ENCODE results near the gene GFRA4. TPM values are rescaled to one million over a fixed set of nuclear protein-coding genes. Genes with fewer than 3 reads are reported as not detected.

GFRA4 gene
- total RNA-seq, 1 experiment from 2014 or later = not detected

GRCh38 chr20:3685341-3685740, 22.1 kb upstream of the GFRA4 start:
- CTCF ChIA-PET = interaction anchor here (0.6 kb wide), 1 partner anchor 509 kb away, joined by 3 read pairs; no protein-coding TSS in a partner anchor
- Histone ChIP-seq H3K9me3 (ENCODE audit: insufficient read depth, low read depth) (no peaks in the 10 kb centered on the region), H2AFZ (no peak overlapping the region), H3F3A (ENCODE audit: insufficient read depth, low read depth) (no peaks in the 10 kb centered on the region), H3K4me2 (no peak overlapping the region), H3K36me3 (ENCODE audit: low read depth) (no peaks in the 10 kb centered on the region), H3K9me2 (ENCODE audit: insufficient read depth) (no peaks in the 10 kb centered on the region), H3K4me1 (replicated peaks; ENCODE audit: insufficient read depth) (no peaks in the 10 kb centered on the region), H3K4me3 (no peak overlapping the region), H3K79me2 (ENCODE audit: low read depth) (no peaks in the 10 kb centered on the region), H4K20me1 (ENCODE audit: insufficient read depth) (no peaks in the 10 kb centered on the region), H3K27me3 (ENCODE audit: insufficient read depth, low read depth) (peaks cover 14% of the 10 kb centered on the region; the same call in 1 of the 2 replicates), H3K27ac (no peak overlapping the region)
- BruUV-seq (replicated peaks) = no TSS peak
- POLR2A ChIA-PET (ENCODE audit: unreplicated experiment) = no interaction called here
- DNase-seq = no peak
- no peak for TF ChIP-seq EZH2 (IDR thresholded peaks at IDR 0.05; ENCODE audit: low read depth)
- TF ChIP-seq, protein P1, sequence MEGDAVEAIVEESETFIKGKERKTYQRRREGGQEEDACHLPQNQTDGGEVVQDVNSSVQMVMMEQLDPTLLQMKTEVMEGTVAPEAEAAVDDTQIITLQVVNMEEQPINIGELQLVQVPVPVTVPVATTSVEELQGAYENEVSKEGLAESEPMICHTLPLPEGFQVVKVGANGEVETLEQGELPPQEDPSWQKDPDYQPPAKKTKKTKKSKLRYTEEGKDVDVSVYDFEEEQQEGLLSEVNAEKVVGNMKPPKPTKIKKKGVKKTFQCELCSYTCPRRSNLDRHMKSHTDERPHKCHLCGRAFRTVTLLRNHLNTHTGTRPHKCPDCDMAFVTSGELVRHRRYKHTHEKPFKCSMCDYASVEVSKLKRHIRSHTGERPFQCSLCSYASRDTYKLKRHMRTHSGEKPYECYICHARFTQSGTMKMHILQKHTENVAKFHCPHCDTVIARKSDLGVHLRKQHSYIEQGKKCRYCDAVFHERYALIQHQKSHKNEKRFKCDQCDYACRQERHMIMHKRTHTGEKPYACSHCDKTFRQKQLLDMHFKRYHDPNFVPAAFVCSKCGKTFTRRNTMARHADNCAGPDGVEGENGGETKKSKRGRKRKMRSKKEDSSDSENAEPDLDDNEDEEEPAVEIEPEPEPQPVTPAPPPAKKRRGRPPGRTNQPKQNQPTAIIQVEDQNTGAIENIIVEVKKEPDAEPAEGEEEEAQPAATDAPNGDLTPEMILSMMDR (conservative IDR thresholded peaks at IDR 0.05) = no peak
- intact Hi-C loops (cut with micrococcal nuclease; ENCODE audit: unreplicated experiment) = no loop called here

DNA sequence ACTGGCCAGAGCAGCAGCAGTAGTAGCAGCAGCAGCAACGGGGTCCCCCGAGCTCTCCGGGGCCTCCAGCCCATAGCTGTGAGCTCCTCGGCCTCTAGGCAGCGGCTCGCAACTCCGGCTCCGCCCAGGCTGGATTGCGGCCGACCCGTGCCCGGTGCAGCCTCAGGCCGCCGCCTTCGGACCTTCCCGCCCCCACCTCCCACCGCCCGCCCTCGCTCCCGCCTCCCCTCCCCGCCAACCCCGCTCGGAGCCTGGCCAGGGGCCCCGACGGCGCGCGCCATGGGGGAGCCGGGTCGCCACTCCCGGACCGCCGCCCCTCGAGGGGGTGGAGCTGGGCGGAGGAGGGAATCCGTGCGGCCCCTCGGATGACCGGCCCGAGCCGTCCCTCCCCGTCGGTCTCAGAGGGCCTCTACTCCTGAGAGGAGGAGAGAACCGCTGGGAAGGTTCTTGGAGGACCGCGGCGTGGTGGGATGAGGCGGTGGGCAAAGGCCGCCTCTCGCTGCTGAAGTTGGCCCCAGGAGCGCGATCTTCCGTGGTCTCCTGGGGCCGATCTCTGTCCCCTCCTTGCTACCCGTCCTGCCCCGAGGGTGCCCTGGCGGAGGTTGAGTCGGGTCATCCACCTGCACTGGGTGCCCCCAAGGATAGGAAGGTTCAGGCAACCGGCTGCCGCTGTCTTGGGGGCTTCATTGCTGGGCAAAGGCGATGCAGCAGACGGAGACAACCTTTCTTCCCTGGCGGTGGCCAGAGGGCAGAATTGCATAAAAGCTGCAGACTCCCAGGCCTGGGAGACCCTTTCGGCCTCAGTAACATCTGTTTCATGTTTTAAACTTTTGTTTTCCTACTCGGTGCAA, 19.0 kb upstream of the GFRA4 start, which contains the start of gene ADAM33:
TSS of gene ADAM33 (minus strand) at position 80 of the 851 bp plus-strand sequence. CDS start at position 74, 6 bp downstream.
- no peak for DNase-seq
- intact Hi-C loops (cut with micrococcal nuclease; ENCODE audit: unreplicated experiment) = no loop called here
- no peaks in the 10 kb centered on the region for H4K20me1 ChIP-seq (ENCODE audit: insufficient read depth)
- H3K4me2 ChIP-seq = no peak within 1 kb of the TSS
- no peak within 1 kb of the TSS for H2AFZ ChIP-seq
- H3K4me1 ChIP-seq (replicated peaks; ENCODE audit: insufficient read depth) = no peaks in the 10 kb centered on the region
- no peaks in the 10 kb centered on the region for H3K36me3 ChIP-seq (ENCODE audit: low read depth)
- no peaks in the 10 kb centered on the region for H3K79me2 ChIP-seq (ENCODE audit: low read depth)
- peaks cover 19% of the 10 kb centered on the region; the same call in 1 of the 2 replicates for H3K27me3 ChIP-seq (ENCODE audit: insufficient read depth, low read depth)
- H3F3A ChIP-seq (ENCODE audit: insufficient read depth, low read depth) = no peaks in the 10 kb centered on the region
- BruUV-seq (replicated peaks) = no TSS peak
- POLR2A ChIA-PET (ENCODE audit: unreplicated experiment) = no interaction called here
- no peaks in the 10 kb centered on the region for H3K9me2 ChIP-seq (ENCODE audit: insufficient read depth)
- no peak for TF ChIP-seq EZH2 (IDR thresholded peaks at IDR 0.05; ENCODE audit: low read depth)
- TF ChIP-seq, protein P1 (conservative IDR thresholded peaks at IDR 0.05) = no peak
- H3K27ac ChIP-seq = no peak within 1 kb of the TSS
- CTCF ChIA-PET = interaction anchor here (0.6 to 0.7 kb wide), 2 partner anchors 29 to 163 kb away, joined by 4 to 18 read pairs; no protein-coding TSS in a partner anchor
- no peak within 1 kb of the TSS for H3K4me3 ChIP-seq
- H3K9me3 ChIP-seq (ENCODE audit: insufficient read depth, low read depth) = no peaks in the 10 kb centered on the region

DNA sequence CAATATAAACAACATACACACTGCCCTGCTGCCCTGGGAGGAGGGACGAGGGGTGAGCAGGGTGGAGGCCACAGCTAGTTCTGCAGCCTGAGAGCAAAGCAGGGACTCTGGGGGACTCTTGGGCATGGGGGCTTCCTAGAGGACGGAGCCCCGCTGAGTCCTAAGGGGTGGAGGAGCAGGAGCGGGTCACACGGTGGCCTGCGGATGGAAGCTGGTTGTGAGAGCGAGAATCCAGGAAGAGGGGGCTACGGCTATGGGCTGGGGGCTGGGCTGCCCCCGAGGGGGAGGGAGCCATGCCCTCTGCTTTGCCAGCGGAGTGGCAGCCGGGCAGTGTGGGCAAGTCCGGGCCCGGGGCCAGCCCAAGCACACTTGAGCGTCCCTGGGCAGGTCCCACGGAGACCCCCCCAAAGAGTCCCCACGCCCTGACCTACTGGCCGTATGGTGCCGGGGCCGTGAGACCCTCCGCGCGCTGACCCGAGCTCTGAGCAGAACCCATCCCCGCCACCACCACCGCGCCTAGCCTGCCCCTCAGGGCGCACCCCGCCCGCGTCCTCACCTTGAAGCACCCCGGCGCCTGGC, 18.2 kb upstream of the GFRA4 start:
- no TSS peak for BruUV-seq (replicated peaks)
- intact Hi-C loops (cut with micrococcal nuclease; ENCODE audit: unreplicated experiment) = no loop called here
- DNase-seq = no peak
- Histone ChIP-seq H3K27ac (no peak overlapping the region), H3K27me3 (ENCODE audit: insufficient read depth, low read depth) (peaks cover 13% of the 10 kb centered on the region; the same call in 1 of the 2 replicates), H3K4me1 (replicated peaks; ENCODE audit: insufficient read depth) (no peaks in the 10 kb centered on the region), H3K79me2 (ENCODE audit: low read depth) (no peaks in the 10 kb centered on the region), H4K20me1 (ENCODE audit: insufficient read depth) (no peaks in the 10 kb centered on the region), H3F3A (ENCODE audit: insufficient read depth, low read depth) (no peaks in the 10 kb centered on the region), H3K4me2 (no peak overlapping the region), H3K9me2 (ENCODE audit: insufficient read depth) (no peaks in the 10 kb centered on the region), H2AFZ (no peak overlapping the region), H3K4me3 (no peak overlapping the region), H3K9me3 (ENCODE audit: insufficient read depth, low read depth) (no peaks in the 10 kb centered on the region), H3K36me3 (ENCODE audit: low read depth) (no peaks in the 10 kb centered on the region)
- TF ChIP-seq, protein P1 (conservative IDR thresholded peaks at IDR 0.05) = no peak
- TF ChIP-seq EZH2 (IDR thresholded peaks at IDR 0.05; ENCODE audit: low read depth) = no peak
- ChIA-PET POLR2A (ENCODE audit: unreplicated experiment) (no interaction called here), CTCF (interaction anchor here (0.5 to 0.6 kb wide), 2 partner anchors 30 to 503 kb away, joined by 4 to 6 read pairs; no protein-coding TSS in a partner anchor)

Data from PC-9 (cell line).